SK-N-SH treated with all-trans-retinoic acid at 6 μM for 48 hours (cell line): ENCODE results near the gene CUBN.

ENCODE experiments used
- ATAC-seq: fragments of 200-7000 bp; cut with Tn5 transposase; 3 replicates; pipeline ENCODE4 v1.9.1; 2020; ENCODE audit warnings: mild to moderate bottlenecking, moderate library complexity
- BACH2 ChIP-seq: fragments of 250-450 bp; sonication (Bioruptor Pico); IDR thresholded peaks from 2 replicates; pipeline ENCODE4 v1.9.0; 2021; ENCODE audit warnings: mild to moderate bottlenecking, borderline replicate concordance
- CSDC2 ChIP-seq: fragments of 250-450 bp; sonication (Bioruptor Pico); IDR thresholded peaks from 2 replicates; pipeline ENCODE4 v1.5.0; 2020; ENCODE audit warnings: mild to moderate bottlenecking, moderate library complexity
- ESRRG ChIP-seq: fragments of 250-450 bp; sonication (Bioruptor Pico); IDR thresholded peaks from 2 replicates; pipeline ENCODE4 v1.6.1; 2021; ENCODE audit warnings: mild to moderate bottlenecking
- ISL1 ChIP-seq: fragments of 250-450 bp; sonication (Bioruptor Pico); IDR thresholded peaks from 2 replicates; pipeline ENCODE4 v2.1.2; 2022; ENCODE audit warnings: mild to moderate bottlenecking, moderate library complexity
- OSR1 ChIP-seq: fragments of 250-450 bp; sonication (Bioruptor Pico); IDR thresholded peaks from 2 replicates; pipeline ENCODE4 v1.8.0; 2022; ENCODE audit warnings: moderate library complexity, mild to moderate bottlenecking, inconsistent platforms
- PPARA ChIP-seq: fragments of 250-450 bp; sonication (Bioruptor Pico); IDR thresholded peaks from 2 replicates; pipeline ENCODE4 v1.5.0; 2020; ENCODE audit warnings: mild to moderate bottlenecking, borderline replicate concordance
- RARB ChIP-seq: fragments of 250-450 bp; sonication (Bioruptor Pico); IDR thresholded peaks from 2 replicates; pipeline ENCODE4 v1.8.0; 2021; ENCODE audit warnings: mild to moderate bottlenecking, moderate library complexity
- SNAI2 ChIP-seq: fragments of 250-450 bp; sonication (Bioruptor Pico); IDR thresholded peaks from 2 replicates; pipeline ENCODE4 v1.5.0; 2020; ENCODE audit warnings: mild to moderate bottlenecking, moderate library complexity
- TCF4 ChIP-seq: fragments of 250-450 bp; sonication (Bioruptor Pico); IDR thresholded peaks from 2 replicates; pipeline ENCODE4 v1.8.0; 2021; ENCODE audit warnings: mild to moderate bottlenecking, moderate library complexity, borderline replicate concordance
- TOX ChIP-seq: fragments of 250-450 bp; sonication (Bioruptor Pico); IDR thresholded peaks from 2 replicates; pipeline ENCODE4 v1.8.0; 2021; ENCODE audit warnings: mild to moderate bottlenecking, moderate library complexity, borderline replicate concordance
- ZC3H10 ChIP-seq: fragments of 250-450 bp; sonication (Bioruptor Pico); IDR thresholded peaks from 2 replicates; pipeline ENCODE4 v1.5.1; 2021; ENCODE audit warnings: mild to moderate bottlenecking, moderate library complexity
- ZFP3 ChIP-seq: fragments of 250-450 bp; sonication (Bioruptor Pico); IDR thresholded peaks from 2 replicates; pipeline ENCODE4 v1.5.0; 2020; ENCODE audit warnings: mild to moderate bottlenecking, moderate library complexity
- ZFP30 ChIP-seq: fragments of 450-650 bp; formaldehyde crosslinking; IDR thresholded peaks from 2 replicates; pipeline ENCODE4 v1.5.0; 2022; ENCODE audit warnings: mild to moderate bottlenecking, moderate library complexity
- ZNF565 ChIP-seq: fragments of 450-650 bp; formaldehyde crosslinking; conservative IDR thresholded peaks from 2 replicates; pipeline ENCODE4 v1.5.0; 2020; ENCODE audit warnings: low read depth, mild to moderate bottlenecking, moderate library complexity
- ZNF70 ChIP-seq: fragments of 450-650 bp; formaldehyde crosslinking; IDR thresholded peaks from 2 replicates; pipeline ENCODE4 v1.5.0; 2020; ENCODE audit warnings: mild to moderate bottlenecking, moderate library complexity
- ZNF8 ChIP-seq: fragments of 450-650 bp; formaldehyde crosslinking; IDR thresholded peaks from 2 replicates; pipeline ENCODE4 v1.5.0; 2020; ENCODE audit warnings: mild to moderate bottlenecking, moderate library complexity
- TF ChIP-seq, protein P1 (sequence below): fragments of 250-450 bp; sonication (Bioruptor Pico); IDR thresholded peaks from 2 replicates; pipeline ENCODE4 v1.5.0; 2020; ENCODE audit warnings: mild to moderate bottlenecking, moderate library complexity
- TF ChIP-seq, protein P2 (sequence below): fragments of 250-450 bp; sonication (Bioruptor Pico); IDR thresholded peaks from 2 replicates; pipeline ENCODE4 v1.5.1; 2020; ENCODE audit warnings: low read depth, mild to moderate bottlenecking, moderate library complexity
- TF ChIP-seq, protein P3 (sequence below): fragments of 250-450 bp; sonication (Bioruptor Pico); IDR thresholded peaks from 2 replicates; pipeline ENCODE4 v1.8.0; 2021; ENCODE audit warnings: low read depth, mild to moderate bottlenecking, moderate library complexity, borderline replicate concordance
- TF ChIP-seq, protein P4 (sequence below): fragments of 250-450 bp; sonication (Bioruptor Pico); IDR thresholded peaks from 2 replicates; pipeline ENCODE4 v1.5.1; 2021; ENCODE audit warnings: mild to moderate bottlenecking, moderate library complexity
- TF ChIP-seq, protein P5 (sequence below): fragments of 250-450 bp; sonication (Bioruptor Pico); IDR thresholded peaks from 2 replicates; pipeline ENCODE4 v1.8.0; 2020; ENCODE audit warnings: mild to moderate bottlenecking, moderate library complexity, borderline replicate concordance

Gene CUBN

DNA sequence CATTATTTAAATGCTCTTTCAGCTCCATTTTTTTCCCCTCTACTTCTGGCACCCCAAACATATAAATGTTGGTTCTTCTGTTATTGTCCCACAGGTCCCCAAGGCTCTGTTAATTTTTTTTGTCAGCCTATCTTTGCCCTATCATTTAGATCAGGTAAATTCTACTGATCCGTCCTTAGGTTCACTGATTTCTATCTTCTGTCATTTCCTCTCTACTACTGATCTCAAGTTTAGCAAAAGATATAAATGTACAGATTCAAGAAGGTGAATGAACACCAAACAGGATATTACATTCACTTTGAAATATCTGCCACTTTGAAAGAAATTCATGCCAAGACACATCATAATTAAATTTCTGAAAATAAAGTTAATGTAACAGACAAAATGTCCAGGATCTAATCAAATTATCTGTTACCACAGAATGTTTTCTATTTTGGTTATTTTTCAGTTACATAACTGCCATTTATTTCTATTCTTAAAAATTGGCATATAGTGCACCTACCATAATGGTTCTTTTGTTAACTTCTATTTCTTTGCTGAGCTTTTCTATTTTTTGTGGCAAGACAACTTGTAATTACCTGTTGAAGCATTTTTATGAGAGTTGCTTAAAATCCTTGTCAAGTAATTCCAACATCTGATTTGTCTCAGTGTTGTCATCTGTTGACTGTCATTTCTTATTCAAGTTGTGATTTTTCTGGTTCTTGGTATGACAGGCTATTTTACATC lies 12.1 kb upstream of the CUBN start (continued):
- TF ChIP-seq, protein P1, sequence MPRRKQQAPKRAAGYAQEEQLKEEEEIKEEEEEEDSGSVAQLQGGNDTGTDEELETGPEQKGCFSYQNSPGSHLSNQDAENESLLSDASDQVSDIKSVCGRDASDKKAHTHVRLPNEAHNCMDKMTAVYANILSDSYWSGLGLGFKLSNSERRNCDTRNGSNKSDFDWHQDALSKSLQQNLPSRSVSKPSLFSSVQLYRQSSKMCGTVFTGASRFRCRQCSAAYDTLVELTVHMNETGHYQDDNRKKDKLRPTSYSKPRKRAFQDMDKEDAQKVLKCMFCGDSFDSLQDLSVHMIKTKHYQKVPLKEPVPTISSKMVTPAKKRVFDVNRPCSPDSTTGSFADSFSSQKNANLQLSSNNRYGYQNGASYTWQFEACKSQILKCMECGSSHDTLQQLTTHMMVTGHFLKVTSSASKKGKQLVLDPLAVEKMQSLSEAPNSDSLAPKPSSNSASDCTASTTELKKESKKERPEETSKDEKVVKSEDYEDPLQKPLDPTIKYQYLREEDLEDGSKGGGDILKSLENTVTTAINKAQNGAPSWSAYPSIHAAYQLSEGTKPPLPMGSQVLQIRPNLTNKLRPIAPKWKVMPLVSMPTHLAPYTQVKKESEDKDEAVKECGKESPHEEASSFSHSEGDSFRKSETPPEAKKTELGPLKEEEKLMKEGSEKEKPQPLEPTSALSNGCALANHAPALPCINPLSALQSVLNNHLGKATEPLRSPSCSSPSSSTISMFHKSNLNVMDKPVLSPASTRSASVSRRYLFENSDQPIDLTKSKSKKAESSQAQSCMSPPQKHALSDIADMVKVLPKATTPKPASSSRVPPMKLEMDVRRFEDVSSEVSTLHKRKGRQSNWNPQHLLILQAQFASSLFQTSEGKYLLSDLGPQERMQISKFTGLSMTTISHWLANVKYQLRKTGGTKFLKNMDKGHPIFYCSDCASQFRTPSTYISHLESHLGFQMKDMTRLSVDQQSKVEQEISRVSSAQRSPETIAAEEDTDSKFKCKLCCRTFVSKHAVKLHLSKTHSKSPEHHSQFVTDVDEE = no peak
- TF ChIP-seq BACH2 (CRISPR knock-in tag) (no peak), ISL1 (peak; percentile 90), ZNF8 (no peak), ZNF565 (CRISPR knock-in tag) (no peak), ZC3H10 (CRISPR knock-in tag) (0 out of 2 replicates have a peak, but pooled peaks have one; percentile 51), ZFP30 (CRISPR knock-in tag) (no peak), SNAI2 (CRISPR knock-in tag) (no peak), ESRRG (CRISPR knock-in tag) (no peak), ZNF70 (CRISPR knock-in tag) (no peak), CSDC2 (CRISPR knock-in tag) (no peak)
- TF ChIP-seq, protein P2, sequence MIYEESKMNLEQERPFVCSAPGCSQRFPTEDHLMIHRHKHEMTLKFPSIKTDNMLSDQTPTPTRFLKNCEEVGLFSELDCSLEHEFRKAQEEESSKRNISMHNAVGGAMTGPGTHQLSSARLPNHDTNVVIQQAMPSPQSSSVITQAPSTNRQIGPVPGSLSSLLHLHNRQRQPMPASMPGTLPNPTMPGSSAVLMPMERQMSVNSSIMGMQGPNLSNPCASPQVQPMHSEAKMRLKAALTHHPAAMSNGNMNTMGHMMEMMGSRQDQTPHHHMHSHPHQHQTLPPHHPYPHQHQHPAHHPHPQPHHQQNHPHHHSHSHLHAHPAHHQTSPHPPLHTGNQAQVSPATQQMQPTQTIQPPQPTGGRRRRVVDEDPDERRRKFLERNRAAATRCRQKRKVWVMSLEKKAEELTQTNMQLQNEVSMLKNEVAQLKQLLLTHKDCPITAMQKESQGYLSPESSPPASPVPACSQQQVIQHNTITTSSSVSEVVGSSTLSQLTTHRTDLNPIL (CRISPR knock-in tag) = peak; percentile 42; the same call in 1 of the 2 replicates

DNA sequence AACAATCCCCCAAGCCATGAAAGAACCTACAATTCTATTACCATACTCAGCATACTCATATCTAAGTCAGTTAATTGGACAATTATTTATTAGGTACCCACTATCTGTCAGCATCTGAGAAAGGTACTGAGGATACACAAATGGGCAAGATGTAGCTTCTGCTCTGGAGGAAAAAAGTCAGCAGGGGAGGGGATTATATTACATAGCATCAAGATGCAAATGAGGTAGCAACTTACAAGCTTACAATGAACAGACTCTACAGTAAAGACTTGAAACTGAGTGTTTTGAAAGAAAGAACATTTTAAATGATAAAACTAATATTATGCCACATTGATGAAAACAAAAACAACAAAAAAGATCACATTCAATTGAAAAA lies 10.8 kb upstream of the CUBN start:
- no peak for ATAC-seq
- TF ChIP-seq PPARA (CRISPR knock-in tag) = no peak
- TF ChIP-seq, protein P3, sequence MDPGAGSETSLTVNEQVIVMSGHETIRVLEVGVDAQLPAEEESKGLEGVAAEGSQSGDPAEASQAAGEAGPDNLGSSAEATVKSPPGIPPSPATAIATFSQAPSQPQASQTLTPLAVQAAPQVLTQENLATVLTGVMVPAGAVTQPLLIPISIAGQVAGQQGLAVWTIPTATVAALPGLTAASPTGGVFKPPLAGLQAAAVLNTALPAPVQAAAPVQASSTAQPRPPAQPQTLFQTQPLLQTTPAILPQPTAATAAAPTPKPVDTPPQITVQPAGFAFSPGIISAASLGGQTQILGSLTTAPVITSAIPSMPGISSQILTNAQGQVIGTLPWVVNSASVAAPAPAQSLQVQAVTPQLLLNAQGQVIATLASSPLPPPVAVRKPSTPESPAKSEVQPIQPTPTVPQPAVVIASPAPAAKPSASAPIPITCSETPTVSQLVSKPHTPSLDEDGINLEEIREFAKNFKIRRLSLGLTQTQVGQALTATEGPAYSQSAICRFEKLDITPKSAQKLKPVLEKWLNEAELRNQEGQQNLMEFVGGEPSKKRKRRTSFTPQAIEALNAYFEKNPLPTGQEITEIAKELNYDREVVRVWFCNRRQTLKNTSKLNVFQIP = no peak
- no peak for TF ChIP-seq ZFP3 (CRISPR knock-in tag)

DNA sequence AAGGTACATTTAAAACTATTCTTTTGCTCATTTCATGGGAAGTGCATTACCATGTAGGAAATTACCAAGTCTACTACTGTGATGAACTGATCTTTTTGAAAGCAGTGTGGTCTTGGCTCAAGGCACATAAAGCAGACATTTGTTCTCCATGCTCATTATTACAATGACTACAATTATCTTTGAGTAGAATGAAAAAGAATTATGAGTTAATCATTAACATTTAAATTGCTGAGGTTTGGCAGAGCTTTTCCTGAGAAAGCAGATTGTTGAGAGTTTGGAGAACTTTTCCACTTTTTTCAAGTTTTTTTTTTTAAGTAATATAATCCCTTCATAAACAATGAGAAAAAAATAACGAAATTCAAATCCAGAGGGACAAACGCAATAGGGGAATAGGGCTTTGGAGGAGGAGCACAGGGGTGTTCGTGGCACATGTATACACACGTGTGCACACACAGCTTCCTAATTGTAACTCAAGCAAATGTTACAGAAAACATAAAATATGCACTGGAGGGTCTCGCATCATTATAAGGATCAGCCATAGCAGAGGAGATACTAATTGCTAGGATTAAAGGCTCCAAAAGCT lies 8.9 kb upstream of the CUBN start:
- no peak for ATAC-seq
- TF ChIP-seq BACH2 (CRISPR knock-in tag) (no peak), ZFP3 (CRISPR knock-in tag) (no peak), TOX (CRISPR knock-in tag) (no peak), ZFP30 (CRISPR knock-in tag) (no peak), TCF4 (CRISPR knock-in tag) (no peak), ESRRG (CRISPR knock-in tag) (no peak), PPARA (CRISPR knock-in tag) (no peak), ZC3H10 (CRISPR knock-in tag) (no peak), ZNF565 (CRISPR knock-in tag) (no peak), ISL1 (no peak), RARB (no peak), OSR1 (CRISPR knock-in tag) (no peak)
- TF ChIP-seq, protein P2 (CRISPR knock-in tag) = no peak
- TF ChIP-seq, protein P4, sequence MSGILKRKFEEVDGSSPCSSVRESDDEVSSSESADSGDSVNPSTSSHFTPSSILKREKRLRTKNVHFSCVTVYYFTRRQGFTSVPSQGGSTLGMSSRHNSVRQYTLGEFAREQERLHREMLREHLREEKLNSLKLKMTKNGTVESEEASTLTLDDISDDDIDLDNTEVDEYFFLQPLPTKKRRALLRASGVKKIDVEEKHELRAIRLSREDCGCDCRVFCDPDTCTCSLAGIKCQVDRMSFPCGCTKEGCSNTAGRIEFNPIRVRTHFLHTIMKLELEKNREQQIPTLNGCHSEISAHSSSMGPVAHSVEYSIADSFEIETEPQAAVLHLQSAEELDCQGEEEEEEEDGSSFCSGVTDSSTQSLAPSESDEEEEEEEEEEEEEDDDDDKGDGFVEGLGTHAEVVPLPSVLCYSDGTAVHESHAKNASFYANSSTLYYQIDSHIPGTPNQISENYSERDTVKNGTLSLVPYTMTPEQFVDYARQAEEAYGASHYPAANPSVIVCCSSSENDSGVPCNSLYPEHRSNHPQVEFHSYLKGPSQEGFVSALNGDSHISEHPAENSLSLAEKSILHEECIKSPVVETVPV (CRISPR knock-in tag) = no peak
- TF ChIP-seq, protein P3 = no peak
- TF ChIP-seq, protein P1 = no peak
- TF ChIP-seq, protein P5, sequence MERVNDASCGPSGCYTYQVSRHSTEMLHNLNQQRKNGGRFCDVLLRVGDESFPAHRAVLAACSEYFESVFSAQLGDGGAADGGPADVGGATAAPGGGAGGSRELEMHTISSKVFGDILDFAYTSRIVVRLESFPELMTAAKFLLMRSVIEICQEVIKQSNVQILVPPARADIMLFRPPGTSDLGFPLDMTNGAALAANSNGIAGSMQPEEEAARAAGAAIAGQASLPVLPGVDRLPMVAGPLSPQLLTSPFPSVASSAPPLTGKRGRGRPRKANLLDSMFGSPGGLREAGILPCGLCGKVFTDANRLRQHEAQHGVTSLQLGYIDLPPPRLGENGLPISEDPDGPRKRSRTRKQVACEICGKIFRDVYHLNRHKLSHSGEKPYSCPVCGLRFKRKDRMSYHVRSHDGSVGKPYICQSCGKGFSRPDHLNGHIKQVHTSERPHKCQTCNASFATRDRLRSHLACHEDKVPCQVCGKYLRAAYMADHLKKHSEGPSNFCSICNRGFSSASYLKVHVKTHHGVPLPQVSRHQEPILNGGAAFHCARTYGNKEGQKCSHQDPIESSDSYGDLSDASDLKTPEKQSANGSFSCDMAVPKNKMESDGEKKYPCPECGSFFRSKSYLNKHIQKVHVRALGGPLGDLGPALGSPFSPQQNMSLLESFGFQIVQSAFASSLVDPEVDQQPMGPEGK (CRISPR knock-in tag) = no peak
